ENCODE measurements around the gene CKS2.

DNA sequence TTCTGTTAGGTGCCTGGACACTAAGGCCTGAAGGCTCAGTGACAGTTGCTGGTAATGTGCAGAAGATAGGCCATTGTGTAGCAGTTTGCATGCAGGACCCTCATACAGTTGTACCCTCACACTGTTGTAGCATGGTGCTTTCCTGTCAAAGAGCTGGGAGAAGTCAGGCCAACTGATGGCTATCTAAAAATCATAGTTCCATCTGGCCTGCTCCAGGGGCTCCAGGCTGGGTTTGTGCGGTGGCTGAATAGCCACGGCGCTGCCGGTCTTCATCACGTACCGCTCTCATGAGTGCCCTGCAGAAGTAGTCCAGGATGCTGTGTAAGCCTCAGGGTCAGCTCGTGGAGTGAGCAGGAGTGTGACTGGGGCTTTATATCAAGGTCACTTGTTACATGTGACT is 19.5 kb downstream of the CKS2 start:
- TF ChIP-seq, protein P1, sequence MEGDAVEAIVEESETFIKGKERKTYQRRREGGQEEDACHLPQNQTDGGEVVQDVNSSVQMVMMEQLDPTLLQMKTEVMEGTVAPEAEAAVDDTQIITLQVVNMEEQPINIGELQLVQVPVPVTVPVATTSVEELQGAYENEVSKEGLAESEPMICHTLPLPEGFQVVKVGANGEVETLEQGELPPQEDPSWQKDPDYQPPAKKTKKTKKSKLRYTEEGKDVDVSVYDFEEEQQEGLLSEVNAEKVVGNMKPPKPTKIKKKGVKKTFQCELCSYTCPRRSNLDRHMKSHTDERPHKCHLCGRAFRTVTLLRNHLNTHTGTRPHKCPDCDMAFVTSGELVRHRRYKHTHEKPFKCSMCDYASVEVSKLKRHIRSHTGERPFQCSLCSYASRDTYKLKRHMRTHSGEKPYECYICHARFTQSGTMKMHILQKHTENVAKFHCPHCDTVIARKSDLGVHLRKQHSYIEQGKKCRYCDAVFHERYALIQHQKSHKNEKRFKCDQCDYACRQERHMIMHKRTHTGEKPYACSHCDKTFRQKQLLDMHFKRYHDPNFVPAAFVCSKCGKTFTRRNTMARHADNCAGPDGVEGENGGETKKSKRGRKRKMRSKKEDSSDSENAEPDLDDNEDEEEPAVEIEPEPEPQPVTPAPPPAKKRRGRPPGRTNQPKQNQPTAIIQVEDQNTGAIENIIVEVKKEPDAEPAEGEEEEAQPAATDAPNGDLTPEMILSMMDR (IDR thresholded peaks at IDR 0.05), result no peak
- TF ChIP-seq POLR2A (IDR thresholded peaks at IDR 0.05) (no peak), POLR2AphosphoS5 (IDR thresholded peaks at IDR 0.05) (no peak)

Measured in suprapubic skin (tissue), 4 donors.